Transverse colon (tissue), 4 donors: ENCODE measurements around the gene PRR9.

ENCODE experiments used
- POLR2A ChIP-seq: fragments of 450-650 bp; IDR thresholded peaks from one replicate; pipeline ENCODE4 v1.6.1; 2016; ENCODE audit warnings: antibody characterized with exemption, mild to moderate bottlenecking, moderate library complexity
- POLR2AphosphoS5 ChIP-seq, 3 donors: sonication (generic); formaldehyde crosslinking; IDR thresholded peaks; one replicate each; pipeline ENCODE4 v1.6.1; 2016; ENCODE audit warnings: antibody characterized with exemption in 3 of 3
- TF ChIP-seq, protein P1 (sequence below), 5 experiments: fragments of 200-600 bp in 3 of 5; fragments of 450-650 bp in 2 of 5; sonication (generic) in 3 of 5; IDR thresholded peaks; 1 replicate in 2 of 5; 2 replicates in 3 of 5; pipeline ENCODE4 v1.5.1; 2016 to 2017; ENCODE audit warnings: antibody characterized with exemption in 5 of 5, inconsistent platforms in 3 of 5, mild to moderate bottlenecking in 2 of 5, moderate library complexity in 1 of 5

DNA sequence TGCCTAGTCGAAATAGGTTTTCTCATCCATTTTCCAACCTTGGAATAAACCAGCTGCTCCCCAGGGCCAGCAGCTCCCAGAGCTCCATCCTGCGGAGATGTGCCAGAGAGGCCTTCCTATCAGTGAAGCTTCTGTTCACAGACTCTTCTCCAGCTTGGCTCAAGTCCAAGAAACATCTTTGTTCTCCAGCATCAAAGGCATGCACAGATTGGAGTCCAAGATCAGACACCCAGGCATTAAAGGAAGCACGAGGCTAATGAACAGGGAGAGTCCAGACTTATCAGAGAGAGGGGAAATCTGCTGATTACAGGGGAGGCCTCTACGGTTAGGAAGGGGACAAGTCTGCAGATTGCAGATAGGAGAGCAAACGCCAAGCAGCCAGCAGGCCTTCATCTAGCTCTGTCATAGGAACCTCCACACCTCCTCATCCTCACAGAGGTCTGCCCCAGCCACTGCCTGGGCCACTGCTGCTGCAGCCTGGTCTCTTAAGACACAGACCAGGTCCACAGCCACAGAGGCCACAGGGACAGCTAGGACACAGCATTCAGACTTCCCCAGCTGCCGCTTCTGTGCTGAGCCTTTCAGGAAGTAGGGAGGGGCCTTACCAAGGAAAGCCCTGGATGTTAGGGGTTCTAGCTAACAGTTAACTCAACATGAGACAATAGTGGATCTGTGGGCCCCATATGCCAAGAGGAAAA lies 3.4 kb downstream of the PRR9 start:
- TF ChIP-seq POLR2AphosphoS5 (IDR thresholded peaks at IDR 0.05) (no peak), POLR2A (no peak)
- TF ChIP-seq, protein P1, sequence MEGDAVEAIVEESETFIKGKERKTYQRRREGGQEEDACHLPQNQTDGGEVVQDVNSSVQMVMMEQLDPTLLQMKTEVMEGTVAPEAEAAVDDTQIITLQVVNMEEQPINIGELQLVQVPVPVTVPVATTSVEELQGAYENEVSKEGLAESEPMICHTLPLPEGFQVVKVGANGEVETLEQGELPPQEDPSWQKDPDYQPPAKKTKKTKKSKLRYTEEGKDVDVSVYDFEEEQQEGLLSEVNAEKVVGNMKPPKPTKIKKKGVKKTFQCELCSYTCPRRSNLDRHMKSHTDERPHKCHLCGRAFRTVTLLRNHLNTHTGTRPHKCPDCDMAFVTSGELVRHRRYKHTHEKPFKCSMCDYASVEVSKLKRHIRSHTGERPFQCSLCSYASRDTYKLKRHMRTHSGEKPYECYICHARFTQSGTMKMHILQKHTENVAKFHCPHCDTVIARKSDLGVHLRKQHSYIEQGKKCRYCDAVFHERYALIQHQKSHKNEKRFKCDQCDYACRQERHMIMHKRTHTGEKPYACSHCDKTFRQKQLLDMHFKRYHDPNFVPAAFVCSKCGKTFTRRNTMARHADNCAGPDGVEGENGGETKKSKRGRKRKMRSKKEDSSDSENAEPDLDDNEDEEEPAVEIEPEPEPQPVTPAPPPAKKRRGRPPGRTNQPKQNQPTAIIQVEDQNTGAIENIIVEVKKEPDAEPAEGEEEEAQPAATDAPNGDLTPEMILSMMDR (IDR thresholded peaks at IDR 0.05), result no peak
